Keratinocyte (primary cell): ENCODE measurements around the gene EMX2.

Experiments
- CTCF ChIP-seq, 3 experiments: IDR thresholded peaks in 1 of 3; conservative IDR thresholded peaks in 1 of 3; optimal IDR thresholded peaks in 1 of 3; 2 replicates in 2 of 3; 3 replicates in 1 of 3; pipeline versions ENCODE3 to v1.5.1; 2011; ENCODE audit warnings: low read length in 3 of 3, mild to moderate bottlenecking in 3 of 3, moderate library complexity in 2 of 3, control low read depth in 1 of 3, inconsistent platforms in 1 of 3; ENCODE audit not compliant: insufficient read depth in 2 of 3; ENCODE audit errors: extremely low read depth in 1 of 3
- EZH2 ChIP-seq: IDR thresholded peaks from one replicate; pipeline ENCODE4 v1.6.1; 2012; ENCODE audit warnings: inconsistent platforms, mild to moderate bottlenecking, low read length, moderate library complexity

- TF ChIP-seq CTCF (optimal IDR thresholded peaks at IDR 0.05 in 1 of 3, IDR thresholded peaks at IDR 0.05 in 1 of 3, conservative IDR thresholded peaks at IDR 0.05 in 1 of 3; ENCODE audit: extremely low read depth in 1 of 3, insufficient read depth in 2 of 3, low read length in 3 of 3) (no peak), EZH2 (no peak)
These were observed 22.7 kb upstream of the EMX2 start for GRCh38 chr10:117519879-117520278.
